Endothelial cell (in vitro differentiated cells): ENCODE data around the gene ATL2. TPM values are rescaled to one million over a fixed set of nuclear protein-coding genes. Genes with fewer than 3 reads are reported as not detected.

Source experiments
- DNase-seq: peaks from one replicate; pipeline ENCODE4 v3.0.0; 2021; ENCODE audit warnings: low spot score
- H3K27ac Mint-ChIP-seq: one replicate; pipeline ENCODE4 v1.8.0; 2021; ENCODE audit warnings: mixed read lengths, inconsistent platforms; ENCODE audit not compliant: unreplicated experiment
- H3K27me3 Mint-ChIP-seq: one replicate; pipeline ENCODE4 v1.8.0; 2021; ENCODE audit warnings: mild to moderate bottlenecking, moderate library complexity, mixed read lengths, inconsistent platforms; ENCODE audit not compliant: unreplicated experiment
- H3K36me3 Mint-ChIP-seq: one replicate; pipeline ENCODE4 v1.8.0; 2021; ENCODE audit warnings: mild to moderate bottlenecking, low read depth, mixed read lengths, inconsistent platforms; ENCODE audit not compliant: unreplicated experiment
- H3K4me1 Mint-ChIP-seq: one replicate; pipeline ENCODE4 v1.8.0; 2021; ENCODE audit warnings: mild to moderate bottlenecking, mixed read lengths, inconsistent platforms; ENCODE audit not compliant: unreplicated experiment
- H3K4me3 Mint-ChIP-seq: one replicate; pipeline ENCODE4 v1.8.0; 2021; ENCODE audit warnings: mild to moderate bottlenecking, mixed read lengths, inconsistent platforms; ENCODE audit not compliant: unreplicated experiment
- H3K9me3 Mint-ChIP-seq: one replicate; pipeline ENCODE4 v1.8.0; 2021; ENCODE audit warnings: mixed read lengths, inconsistent platforms; ENCODE audit not compliant: unreplicated experiment
- CTCF ChIP-seq: fragments of 200-600 bp; sonication (generic); IDR thresholded peaks from one replicate; pipeline ENCODE4 v1.5.0; 2021; ENCODE audit warnings: antibody characterized with exemption; ENCODE audit not compliant: unreplicated experiment
- total RNA-seq: library from RNA; stranded (reverse); fragmentation: NEBNext Ultra II Directional; extraction: Animal tissue kit (Norgen Biotek cat#: 25700); gene quantifications from one replicate; pipeline ENCODE4 v1.2.1, GENCODE V29; 2021; ENCODE audit not compliant: unreplicated experiment

Gene ATL2
- total RNA-seq, 1 donor from 2014 or later, result 38.0 TPM

- Mint-ChIP-seq H3K27ac (no peak overlapping the region), H3K27me3 (no peaks in the 10 kb centered on the region), H3K4me3 (no peak overlapping the region), H3K4me1 (no peaks in the 10 kb centered on the region), H3K9me3 (no peaks in the 10 kb centered on the region), H3K36me3 (no peaks in the 10 kb centered on the region)
- TF ChIP-seq CTCF, result no peak
- DNase-seq, result no peak
Measured at GRCh38 chr2:38263293-38263692, 113.8 kb downstream of the ATL2 start.

DNA sequence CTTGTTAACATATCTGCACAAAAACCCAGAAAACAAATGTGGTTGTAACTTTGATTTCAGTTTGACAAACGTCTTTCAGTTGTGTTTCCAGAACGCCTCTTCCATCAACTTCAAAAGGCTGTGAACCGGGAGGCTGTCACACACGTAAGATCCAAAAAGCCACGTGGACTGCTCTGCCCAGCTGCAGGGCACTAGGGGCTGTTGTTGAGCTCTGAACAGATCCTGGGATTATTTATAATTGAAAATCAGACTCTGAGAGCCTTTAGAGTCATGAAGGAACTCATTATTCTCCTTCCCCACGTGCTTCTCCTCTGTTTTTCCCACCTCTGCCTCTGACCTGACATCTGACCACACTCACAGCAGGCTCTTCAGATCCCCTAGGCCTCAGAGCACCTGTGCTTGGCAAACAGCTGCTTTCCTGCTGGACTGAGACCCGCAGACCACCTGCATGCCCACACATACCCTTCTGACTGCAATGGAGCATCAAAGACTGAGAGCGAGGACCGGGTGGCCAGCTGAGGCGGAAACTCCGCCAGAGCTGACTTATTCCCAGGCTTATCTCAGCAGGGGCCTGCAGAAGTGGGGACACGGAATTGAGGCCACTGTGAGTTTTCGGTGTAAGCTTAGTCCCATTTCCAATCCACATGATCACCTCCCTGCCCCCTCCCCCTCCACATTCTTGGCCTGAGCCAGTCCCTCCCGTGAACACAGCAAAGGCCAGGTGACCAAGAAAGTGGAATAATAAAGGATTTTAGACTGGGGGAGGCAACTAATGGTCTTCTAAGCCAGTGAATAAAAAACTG lies 114.8 kb downstream of the ATL2 start:
- Mint-ChIP-seq H3K36me3 (no peaks in the 10 kb centered on the region), H3K4me3 (no peak overlapping the region), H3K9me3 (no peaks in the 10 kb centered on the region), H3K27ac (no peak overlapping the region), H3K4me1 (no peaks in the 10 kb centered on the region), H3K27me3 (peaks cover 2% of the 10 kb centered on the region)
- TF ChIP-seq CTCF, result no peak
- DNase-seq, result no peak

GRCh38 chr2:38261569-38262068 lies 115.5 kb downstream of the ATL2 start:
- H3K36me3 Mint-ChIP-seq, result no peaks in the 10 kb centered on the region
- H3K4me1 Mint-ChIP-seq, result no peaks in the 10 kb centered on the region
- no peaks in the 10 kb centered on the region for H3K9me3 Mint-ChIP-seq
- H3K27ac Mint-ChIP-seq, result no peak overlapping the region
- no peak overlapping the region for H3K4me3 Mint-ChIP-seq
- no peak for DNase-seq
- H3K27me3 Mint-ChIP-seq, result peaks cover 2% of the 10 kb centered on the region
- no peak for TF ChIP-seq CTCF

GRCh38 chr2:38260972-38261371 lies 116.1 kb downstream of the ATL2 start:
- Mint-ChIP-seq H3K27ac (no peak overlapping the region), H3K9me3 (no peaks in the 10 kb centered on the region), H3K27me3 (peaks cover 2% of the 10 kb centered on the region), H3K4me1 (no peaks in the 10 kb centered on the region), H3K36me3 (no peaks in the 10 kb centered on the region), H3K4me3 (no peak overlapping the region)
- DNase-seq, result no peak
- no peak for TF ChIP-seq CTCF

GRCh38 chr2:38260469-38260868 lies 116.6 kb downstream of the ATL2 start:
- no peak for DNase-seq
- Mint-ChIP-seq H3K4me3 (no peak overlapping the region), H3K9me3 (no peaks in the 10 kb centered on the region), H3K4me1 (no peaks in the 10 kb centered on the region), H3K36me3 (no peaks in the 10 kb centered on the region), H3K27me3 (peaks cover 2% of the 10 kb centered on the region), H3K27ac (no peak overlapping the region)
- TF ChIP-seq CTCF, result no peak
